DND-41 (cell line): ENCODE data around the gene XRCC6.

Experiments
- ATAC-seq: fragments of 200-7000 bp; cut with Tn5 transposase; 3 replicates; pipeline ENCODE4 v1.9.1; 2021; ENCODE audit warnings: low read depth; ENCODE audit not compliant: insufficient read depth
- DNase-seq: peaks from one replicate; pipeline ENCODE4 v3.0.0-alpha.2; 2020
- H2AFZ ChIP-seq: 2 replicates; pipeline ENCODE4 v1.6.0; 2012; ENCODE audit warnings: low read depth, low read length
- H3K27ac ChIP-seq: 2 replicates; pipeline ENCODE4 v1.5.1; 2012; ENCODE audit warnings: low read length, inconsistent platforms
- H3K27me3 ChIP-seq: fragments of 200-600 bp; sonication (generic); 2 replicates; pipeline ENCODE4 v1.6.0; 2012; ENCODE audit warnings: low read length, mild to moderate bottlenecking, inconsistent platforms; ENCODE audit not compliant: insufficient read depth, poor library complexity
- H3K36me3 ChIP-seq: 2 replicates; pipeline ENCODE4 v1.5.1; 2012; ENCODE audit warnings: low read length, inconsistent platforms; ENCODE audit not compliant: insufficient read depth
- H3K4me1 ChIP-seq: 2 replicates; pipeline ENCODE4 v1.5.1; 2012; ENCODE audit warnings: mild to moderate bottlenecking, low read length; ENCODE audit not compliant: insufficient read depth
- H3K4me2 ChIP-seq: 2 replicates; pipeline ENCODE4 v1.6.0; 2012; ENCODE audit warnings: mild to moderate bottlenecking, moderate library complexity, low read length, inconsistent platforms; ENCODE audit not compliant: insufficient read depth
- H3K4me3 ChIP-seq, 2 experiments: fragments of 200-600 bp in 1 of 2; shearing (Covaris generic) in 1 of 2; 2 replicates each; pipeline ENCODE4 v1.5.1; 2012 to 2016; ENCODE audit warnings: inconsistent platforms in 2 of 2, low read length in 2 of 2, mild to moderate bottlenecking in 2 of 2, low read depth in 1 of 2, moderate library complexity in 1 of 2
- H3K79me2 ChIP-seq: 2 replicates; pipeline ENCODE4 v1.6.0; 2012; ENCODE audit warnings: low read length, inconsistent platforms; ENCODE audit not compliant: insufficient read depth
- H3K9ac ChIP-seq: 2 replicates; pipeline ENCODE4 v1.6.0; 2012; ENCODE audit warnings: low read depth, mild to moderate bottlenecking, inconsistent platforms, low read length, moderate library complexity
- H3K9me3 ChIP-seq: 2 replicates; pipeline ENCODE4 v1.5.1; 2012; ENCODE audit warnings: low read length, moderate library complexity, mild to moderate bottlenecking, inconsistent platforms; ENCODE audit not compliant: insufficient read depth, severe bottlenecking
- H4K20me1 ChIP-seq: 2 replicates; pipeline ENCODE4 v1.6.0; 2012; ENCODE audit warnings: low read length; ENCODE audit not compliant: insufficient read depth
- CTCF ChIP-seq: IDR thresholded peaks from 2 replicates; pipeline ENCODE4 v1.5.1; 2012; ENCODE audit warnings: borderline replicate concordance, low read length, moderate library complexity, mild to moderate bottlenecking; ENCODE audit not compliant: poor library complexity, severe bottlenecking; ENCODE audit errors: extremely low read depth
- EZH2 ChIP-seq: IDR thresholded peaks from 3 replicates; pipeline ENCODE4 v1.6.1; 2012; ENCODE audit warnings: borderline replicate concordance, low read depth, mild to moderate bottlenecking, moderate library complexity, low read length, inconsistent platforms; ENCODE audit not compliant: severe bottlenecking

Gene XRCC6

GRCh38 chr22:41688365-41689211 lies 67.5 kb downstream of the XRCC6 start, which contains the start of gene SNU13:
SNU13 (minus strand) TSS chr22:41688867; CDS start chr22:41688796, 71 bp downstream.
- Histone ChIP-seq H3K4me1 (peaks cover 40% of the 10 kb centered on the region), H3K27ac (peak within 1 kb of the TSS; percentile 96), H3K9ac (peak within 1 kb of the TSS; percentile 97), H4K20me1 (peaks cover 16% of the 10 kb centered on the region; the same call in 1 of the 2 replicates), H3K4me3 (peak within 1 kb of the TSS; percentile 97 to 98), H2AFZ (peak within 1 kb of the TSS; percentile 96), H3K9me3 (no peaks in the 10 kb centered on the region), H3K36me3 (peaks cover 9% of the 10 kb centered on the region), H3K27me3 (no peaks in the 10 kb centered on the region), H3K79me2 (peaks cover 59% of the 10 kb centered on the region), H3K4me2 (peak within 1 kb of the TSS; percentile 84)
- ATAC-seq (peak; percentile 94), DNase-seq (peak; percentile 94)
- TF ChIP-seq EZH2 (no peak), CTCF (no peak)

GRCh38 chr22:41690476-41690875 lies 69.4 kb downstream of the XRCC6 start:
- TF ChIP-seq EZH2 (no peak), CTCF (no peak)
- H3K4me2 ChIP-seq = peak overlapping the region; percentile 7
- no peak for ATAC-seq
- H3K4me1 ChIP-seq = peaks cover 33% of the 10 kb centered on the region
- H2AFZ ChIP-seq = no peak overlapping the region
- H3K9me3 ChIP-seq = no peaks in the 10 kb centered on the region
- no peak overlapping the region for H3K27ac ChIP-seq
- H3K9ac ChIP-seq = peak overlapping the region; percentile 97; the same call in 1 of the 2 replicates
- peaks cover 12% of the 10 kb centered on the region; the same call in 1 of the 2 replicates for H4K20me1 ChIP-seq
- peaks cover 40% of the 10 kb centered on the region for H3K79me2 ChIP-seq
- peaks cover 16% of the 10 kb centered on the region for H3K36me3 ChIP-seq
- H3K4me3 ChIP-seq = no peak overlapping the region
- H3K27me3 ChIP-seq = no peaks in the 10 kb centered on the region
- DNase-seq = no peak

GRCh38 chr22:41695211-41695610 lies 74.1 kb downstream of the XRCC6 start:
- no peak for DNase-seq
- Histone ChIP-seq H3K9ac (no peak overlapping the region; the same call in 1 of the 2 replicates), H3K4me1 (peaks cover 18% of the 10 kb centered on the region), H2AFZ (no peak overlapping the region), H3K27ac (no peak overlapping the region), H3K27me3 (no peaks in the 10 kb centered on the region), H4K20me1 (no peaks in the 10 kb centered on the region), H3K4me3 (no peak overlapping the region), H3K4me2 (no peak overlapping the region), H3K79me2 (no peaks in the 10 kb centered on the region), H3K36me3 (peaks cover 16% of the 10 kb centered on the region), H3K9me3 (no peaks in the 10 kb centered on the region)
- no peak for ATAC-seq
- TF ChIP-seq CTCF (no peak), EZH2 (no peak)
